Activated naive CD4-positive, alpha-beta T cell treated with anti-CD3 and anti-CD28 coated beads, Interleukin-2, amount 10 ng/mL, durations not matched to agents 7 days and 5 days (primary cell): ENCODE data around the gene MGMT.

Experiments used
- CTCF ChIA-PET: fragments of 350-600 bp; sonication (Branson Sonifier 250); formaldehyde crosslinking; loops from one replicate; lab custom pipeline; 2021; ENCODE audit warnings: antibody characterized with exemption; lab: Charles Lee
- DNase-seq: peaks from one replicate; pipeline ENCODE4 v3.0.0-alpha.2; 2020
- H3K27ac Mint-ChIP-seq: one replicate; pipeline ENCODE4 v1.8.0; 2021; ENCODE audit warnings: mild to moderate bottlenecking, moderate library complexity, mixed read lengths
- H3K27me3 Mint-ChIP-seq: one replicate; pipeline ENCODE4 v1.8.0; 2021; ENCODE audit warnings: mild to moderate bottlenecking, mixed read lengths
- H3K36me3 Mint-ChIP-seq: one replicate; pipeline ENCODE4 v1.8.0; 2021; ENCODE audit warnings: mixed read lengths
- H3K4me1 Mint-ChIP-seq: one replicate; pipeline ENCODE4 v1.8.0; 2021; ENCODE audit warnings: mixed read lengths
- H3K4me3 Mint-ChIP-seq: one replicate; pipeline ENCODE4 v1.8.0; 2021; ENCODE audit warnings: mild to moderate bottlenecking, moderate library complexity, mixed read lengths
- H3K9me3 Mint-ChIP-seq: one replicate; pipeline ENCODE4 v1.8.0; 2021; ENCODE audit warnings: mixed read lengths

Gene MGMT

DNA sequence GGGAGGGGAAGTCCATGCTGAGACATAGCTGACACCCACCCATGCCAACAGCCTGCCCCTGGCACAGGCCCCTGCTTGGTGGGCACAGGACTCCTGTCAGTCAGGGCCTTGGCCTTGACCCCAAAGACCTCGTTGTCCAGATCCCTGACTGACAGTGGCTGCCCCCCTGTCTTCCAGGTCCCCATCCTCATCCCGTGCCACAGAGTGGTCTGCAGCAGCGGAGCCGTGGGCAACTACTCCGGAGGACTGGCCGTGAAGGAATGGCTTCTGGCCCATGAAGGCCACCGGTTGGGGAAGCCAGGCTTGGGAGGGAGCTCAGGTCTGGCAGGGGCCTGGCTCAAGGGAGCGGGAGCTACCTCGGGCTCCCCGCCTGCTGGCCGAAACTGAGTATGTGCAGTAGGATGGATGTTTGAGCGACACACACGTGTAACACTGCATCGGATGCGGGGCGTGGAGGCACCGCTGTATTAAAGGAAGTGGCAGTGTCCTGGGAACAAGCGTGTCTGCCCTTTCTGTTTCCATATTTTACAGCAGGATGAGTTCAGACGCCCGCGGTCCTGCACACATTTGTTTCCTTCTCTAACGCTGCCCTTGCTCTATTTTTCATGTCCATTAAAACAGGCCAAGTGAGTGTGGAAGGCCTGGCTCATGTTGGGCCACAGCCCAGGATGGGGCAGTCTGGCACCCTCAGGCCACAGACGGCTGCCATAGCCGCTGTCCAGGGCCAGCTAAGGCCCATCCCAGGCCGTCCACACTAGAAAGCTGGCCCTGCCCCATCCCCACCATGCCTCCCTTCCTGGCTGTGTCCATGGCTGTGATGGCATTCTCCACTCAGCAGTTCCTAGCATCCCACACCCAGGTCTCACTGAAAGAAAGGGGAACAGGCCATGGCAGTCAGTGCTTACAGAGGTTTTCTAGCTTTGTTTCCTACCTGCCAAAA, 299.8 kb downstream of the MGMT start:
- no peak for DNase-seq
- no peak overlapping the region for H3K4me3 Mint-ChIP-seq
- CTCF ChIA-PET, result interaction anchor here (0.6 to 1.1 kb wide), 2 partner anchors 12 to 15 kb away, joined by 3 to 4 read pairs; no protein-coding TSS in a partner anchor
- H3K4me1 Mint-ChIP-seq, result no peaks in the 10 kb centered on the region
- H3K36me3 Mint-ChIP-seq, result peaks cover 6% of the 10 kb centered on the region
- H3K27me3 Mint-ChIP-seq, result no peaks in the 10 kb centered on the region
- H3K27ac Mint-ChIP-seq, result no peak overlapping the region
- peaks cover 15% of the 10 kb centered on the region for H3K9me3 Mint-ChIP-seq

DNA sequence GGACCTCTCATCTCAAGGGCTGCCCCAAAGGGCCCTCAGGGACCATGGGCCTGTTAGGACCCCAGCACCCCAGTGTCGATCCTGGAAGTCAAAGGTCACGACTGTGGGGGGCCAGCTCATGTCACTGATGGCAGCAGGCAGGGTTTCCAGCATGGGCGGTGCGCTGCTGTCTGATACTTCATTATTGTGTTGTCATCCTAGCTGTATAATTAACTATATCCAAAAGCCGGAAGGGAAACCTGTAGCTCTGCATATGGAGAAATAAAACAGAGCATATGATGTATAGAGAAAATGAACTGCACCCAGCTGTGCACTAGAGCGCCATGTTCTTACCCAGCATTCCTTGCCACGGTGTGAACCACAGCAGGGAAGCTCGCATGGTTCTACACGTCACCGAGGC, 300.7 kb downstream of the MGMT start:
- H3K4me3 Mint-ChIP-seq, result no peak overlapping the region
- peaks cover 6% of the 10 kb centered on the region for H3K36me3 Mint-ChIP-seq

GRCh38 chr10:129768437-129769355, 301.7 kb downstream of the MGMT start:
- no peaks in the 10 kb centered on the region for H3K4me1 Mint-ChIP-seq
- no peak for DNase-seq

More for the DNA sequence above, 300.7 kb downstream of the MGMT start:
- no peak for DNase-seq
- no peaks in the 10 kb centered on the region for H3K27me3 Mint-ChIP-seq
- CTCF ChIA-PET, result interaction anchor here (1.1 kb wide), 1 partner anchor 14 kb away, joined by 4 read pairs; no protein-coding TSS in a partner anchor
- H3K9me3 Mint-ChIP-seq, result peaks cover 15% of the 10 kb centered on the region
- no peak overlapping the region for H3K27ac Mint-ChIP-seq
- no peaks in the 10 kb centered on the region for H3K4me1 Mint-ChIP-seq

DNA sequence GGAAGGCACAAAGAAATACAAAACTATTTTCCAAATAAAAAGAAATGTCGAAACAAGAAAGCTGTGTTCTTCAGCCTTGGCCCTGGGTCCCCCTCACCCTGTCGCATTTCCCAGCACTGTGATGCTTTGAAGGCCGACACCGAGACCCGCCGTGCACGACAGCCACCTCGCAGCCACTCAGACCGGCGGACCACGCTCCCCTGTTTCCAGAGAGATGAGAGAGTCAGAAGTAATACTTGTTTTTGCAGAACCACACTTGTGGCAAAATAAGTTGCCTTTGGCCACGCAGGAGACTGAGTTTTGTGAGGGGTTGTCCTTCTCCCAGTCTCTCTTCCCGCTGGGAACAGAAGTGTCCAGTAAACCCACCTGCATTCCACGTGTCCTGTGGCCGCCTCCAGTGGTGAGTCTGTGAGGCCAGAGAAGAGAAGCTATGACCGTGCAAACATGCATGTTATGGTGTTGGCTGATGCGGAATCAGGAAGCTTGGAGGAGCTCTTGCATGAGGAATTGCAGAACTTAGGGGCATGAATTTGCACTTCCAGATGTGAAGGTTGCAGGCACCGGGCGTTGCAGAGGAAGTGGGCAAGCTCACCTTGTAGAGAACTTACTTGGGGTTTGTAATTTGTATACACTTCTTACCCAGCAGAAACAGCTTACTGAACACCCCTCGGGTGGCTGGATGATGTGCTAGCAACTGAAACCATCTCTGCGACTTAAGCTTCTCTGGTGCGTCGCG, 302.5 kb downstream of the MGMT start:
- peaks cover 15% of the 10 kb centered on the region for H3K9me3 Mint-ChIP-seq
- no peak overlapping the region for H3K27ac Mint-ChIP-seq
- no peak for DNase-seq
- no peaks in the 10 kb centered on the region for H3K27me3 Mint-ChIP-seq
- H3K36me3 Mint-ChIP-seq, result peaks cover 6% of the 10 kb centered on the region
- no peaks in the 10 kb centered on the region for H3K4me1 Mint-ChIP-seq
- no peak overlapping the region for H3K4me3 Mint-ChIP-seq
- CTCF ChIA-PET, result no interaction called here

More at GRCh38 chr10:129768437-129769355, 301.7 kb downstream of the MGMT start:
- H3K4me3 Mint-ChIP-seq, result no peak overlapping the region
- H3K36me3 Mint-ChIP-seq, result peaks cover 6% of the 10 kb centered on the region
- CTCF ChIA-PET, result no interaction called here
- H3K27me3 Mint-ChIP-seq, result no peaks in the 10 kb centered on the region
- H3K9me3 Mint-ChIP-seq, result peaks cover 15% of the 10 kb centered on the region
- no peak overlapping the region for H3K27ac Mint-ChIP-seq

- no peaks in the 10 kb centered on the region for H3K27me3 Mint-ChIP-seq
- no peak overlapping the region for H3K4me3 Mint-ChIP-seq
- H3K9me3 Mint-ChIP-seq, result peaks cover 15% of the 10 kb centered on the region
- peaks cover 6% of the 10 kb centered on the region for H3K36me3 Mint-ChIP-seq
- H3K4me1 Mint-ChIP-seq, result no peaks in the 10 kb centered on the region
- DNase-seq, result no peak
- CTCF ChIA-PET, result no interaction called here
- no peak overlapping the region for H3K27ac Mint-ChIP-seq
Observed at GRCh38 chr10:129770286-129770685, 303.2 kb downstream of the MGMT start.

- peaks cover 15% of the 10 kb centered on the region for H3K9me3 Mint-ChIP-seq
Observed at GRCh38 chr10:129771024-129771423, 304.0 kb downstream of the MGMT start.

GRCh38 chr10:129771576-129771975, 304.5 kb downstream of the MGMT start:
- H3K27me3 Mint-ChIP-seq, result no peaks in the 10 kb centered on the region
- H3K4me3 Mint-ChIP-seq, result no peak overlapping the region

More at GRCh38 chr10:129771024-129771423, 304.0 kb downstream of the MGMT start:
- CTCF ChIA-PET, result no interaction called here
- H3K4me1 Mint-ChIP-seq, result no peaks in the 10 kb centered on the region
- H3K27me3 Mint-ChIP-seq, result no peaks in the 10 kb centered on the region
- no peak for DNase-seq
- peaks cover 5% of the 10 kb centered on the region for H3K36me3 Mint-ChIP-seq
- H3K27ac Mint-ChIP-seq, result no peak overlapping the region
- no peak overlapping the region for H3K4me3 Mint-ChIP-seq

DNA sequence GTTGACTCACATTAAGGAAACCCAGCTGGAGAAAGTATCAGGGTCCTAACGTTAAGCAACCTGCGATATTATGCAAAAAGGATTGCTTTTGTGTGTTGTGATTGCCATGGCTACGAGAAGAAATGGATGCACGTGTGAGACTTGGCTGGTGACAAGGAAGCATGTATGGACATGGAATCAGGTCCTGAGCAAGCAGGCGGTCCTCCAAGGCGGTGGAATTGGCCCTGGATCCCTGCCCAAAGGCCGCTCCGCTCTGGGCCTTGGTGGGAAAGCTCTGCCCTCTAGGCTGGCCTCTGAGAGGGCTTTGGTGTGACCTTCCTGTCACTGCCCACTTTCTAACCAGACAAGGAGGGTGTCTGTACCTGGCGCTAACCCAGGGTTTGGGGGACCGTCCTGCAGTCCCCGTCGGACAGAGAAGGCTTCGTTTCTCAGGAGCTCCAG, 305.0 kb downstream of the MGMT start:
- Mint-ChIP-seq H3K36me3 (peaks cover 3% of the 10 kb centered on the region), H3K27me3 (no peaks in the 10 kb centered on the region), H3K9me3 (peaks cover 10% of the 10 kb centered on the region), H3K27ac (no peak overlapping the region), H3K4me3 (no peak overlapping the region), H3K4me1 (no peaks in the 10 kb centered on the region)
- DNase-seq, result no peak
- CTCF ChIA-PET, result no interaction called here

More at GRCh38 chr10:129771576-129771975, 304.5 kb downstream of the MGMT start:
- Mint-ChIP-seq H3K36me3 (peaks cover 3% of the 10 kb centered on the region), H3K4me1 (no peaks in the 10 kb centered on the region), H3K9me3 (peaks cover 9% of the 10 kb centered on the region), H3K27ac (no peak overlapping the region)
- CTCF ChIA-PET, result no interaction called here
- DNase-seq, result no peak

GRCh38 chr10:129772468-129773358, 305.7 kb downstream of the MGMT start:
- Mint-ChIP-seq H3K27me3 (no peaks in the 10 kb centered on the region), H3K36me3 (peaks cover 3% of the 10 kb centered on the region), H3K9me3 (peaks cover 15% of the 10 kb centered on the region), H3K4me3 (no peak overlapping the region), H3K4me1 (no peaks in the 10 kb centered on the region), H3K27ac (no peak overlapping the region)
- CTCF ChIA-PET, result no interaction called here
- no peak for DNase-seq

DNA sequence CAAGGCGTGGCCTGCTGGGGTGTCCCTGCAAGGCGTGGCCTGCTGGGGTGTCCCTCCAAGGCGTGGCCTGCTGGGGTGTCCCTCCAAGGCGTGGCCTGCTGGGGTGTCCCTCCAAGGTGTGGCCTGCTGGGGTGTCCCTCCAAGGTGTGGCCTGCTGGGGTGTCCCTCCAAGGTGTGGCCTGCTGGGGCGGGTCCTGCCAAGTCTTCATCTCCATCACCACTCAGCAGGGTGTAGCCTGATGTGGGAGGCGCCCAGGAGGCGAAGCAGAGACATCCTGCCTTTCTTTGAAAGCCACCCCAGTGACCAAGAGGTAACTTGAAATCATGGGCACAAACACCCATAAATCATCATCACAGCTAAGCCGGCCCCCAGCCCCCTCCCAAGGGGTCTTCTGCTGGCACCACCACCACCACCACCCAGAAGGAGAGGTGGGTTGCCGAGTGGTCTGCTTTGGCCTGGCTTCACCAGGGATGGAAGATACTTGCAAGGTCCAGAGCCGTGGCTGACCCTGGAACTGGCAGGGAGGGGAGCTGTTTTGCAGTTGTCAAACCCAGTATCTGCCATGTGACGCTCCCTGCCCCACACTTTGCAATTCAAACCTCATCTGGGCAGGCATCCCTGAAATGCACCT, 306.4 kb downstream of the MGMT start:
- no peak overlapping the region for H3K4me3 Mint-ChIP-seq
- DNase-seq, result no peak
- peaks cover 15% of the 10 kb centered on the region for H3K9me3 Mint-ChIP-seq
- CTCF ChIA-PET, result no interaction called here
- peaks cover 3% of the 10 kb centered on the region for H3K36me3 Mint-ChIP-seq
- H3K4me1 Mint-ChIP-seq, result no peaks in the 10 kb centered on the region
- no peaks in the 10 kb centered on the region for H3K27me3 Mint-ChIP-seq
- no peak overlapping the region for H3K27ac Mint-ChIP-seq

GRCh38 chr10:129774082-129774735, 307.2 kb downstream of the MGMT start:
- no peak for DNase-seq
- Mint-ChIP-seq H3K4me1 (no peaks in the 10 kb centered on the region), H3K27ac (no peak overlapping the region), H3K27me3 (no peaks in the 10 kb centered on the region), H3K36me3 (peaks cover 1% of the 10 kb centered on the region), H3K4me3 (no peak overlapping the region), H3K9me3 (peaks cover 20% of the 10 kb centered on the region)
- CTCF ChIA-PET, result no interaction called here

DNA sequence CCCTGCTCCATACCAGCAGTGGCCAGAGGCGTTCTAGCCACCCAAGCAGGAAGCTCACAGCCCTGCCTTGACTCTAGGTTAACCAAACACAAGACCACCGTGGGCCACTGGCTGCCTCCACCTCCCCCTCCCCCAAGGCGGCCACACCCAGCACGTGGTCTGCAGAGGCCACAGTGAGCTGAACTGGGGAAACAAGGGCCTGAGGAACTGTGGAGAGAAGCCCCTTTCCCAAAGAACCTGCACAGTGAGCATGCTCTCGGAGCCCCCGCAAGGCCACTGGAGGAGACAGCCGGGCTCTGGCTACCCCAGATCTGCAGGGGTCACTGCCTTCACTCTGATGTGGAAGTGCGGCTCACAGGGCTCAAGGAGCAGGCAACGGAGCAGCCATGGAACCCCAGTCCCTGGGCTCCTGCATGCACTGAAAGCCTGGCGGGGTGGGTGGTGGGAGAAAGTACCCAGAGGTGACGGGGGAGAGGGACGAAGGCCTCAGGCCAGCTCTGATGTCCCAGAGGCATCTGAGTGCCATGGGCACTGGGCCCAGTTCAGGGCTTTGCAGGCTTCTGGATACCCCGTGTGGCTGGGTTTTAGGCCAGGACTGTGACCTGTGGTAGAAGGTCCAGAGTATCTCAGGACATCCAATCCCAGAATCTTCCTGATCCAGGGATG, 307.8 kb downstream of the MGMT start:
- Mint-ChIP-seq H3K9me3 (peaks cover 20% of the 10 kb centered on the region), H3K4me3 (no peak overlapping the region), H3K4me1 (no peaks in the 10 kb centered on the region), H3K27ac (no peak overlapping the region), H3K36me3 (no peaks in the 10 kb centered on the region), H3K27me3 (no peaks in the 10 kb centered on the region)
- CTCF ChIA-PET, result no interaction called here
- no peak for DNase-seq
